NCI-H82 treated with DMSO at 0.1 percent for 48 hours (cell line): ENCODE results near the gene KCNJ18.
"Not testable (repeated sequence)": the region's sequence is repeated elsewhere in the genome, so short reads cannot be mapped to it uniquely, and the experiment has no call there.

Experiments
- DNase-seq: peaks from one replicate; lab custom pipeline; 2025; ENCODE audit not compliant: unreplicated experiment; lab: John Stamatoyannopoulos, UW

Gene KCNJ18

GRCh38 chr17:21670361-21671155 lies 21.8 kb upstream of the KCNJ18 start:
- DNase-seq = not testable (repeated sequence)

DNA sequence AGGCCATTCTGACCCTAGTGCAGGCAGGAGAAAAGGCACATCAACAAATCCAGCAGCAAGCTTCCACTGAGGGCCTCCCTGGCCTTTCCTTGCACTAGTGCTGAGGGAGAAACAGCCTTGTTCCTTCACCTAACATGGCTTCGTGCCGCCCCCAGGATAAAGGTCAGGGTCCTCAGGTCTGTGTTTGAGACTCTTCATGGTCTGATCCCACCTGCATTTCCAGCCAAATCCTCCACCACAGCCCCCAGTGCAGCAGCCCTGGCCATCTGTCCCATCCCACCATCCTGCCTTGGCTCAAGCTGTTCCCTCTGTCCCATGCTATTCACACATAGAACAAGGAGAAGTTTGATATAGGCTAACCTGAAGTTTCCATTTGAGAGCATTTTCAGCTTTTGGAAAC lies 20.9 kb upstream of the KCNJ18 start:
- DNase-seq = not testable (repeated sequence)

- not testable (repeated sequence) for DNase-seq
These were observed 20.5 kb upstream of the KCNJ18 start for GRCh38 chr17:21671871-21672270.

GRCh38 chr17:21673451-21674241 lies 18.7 kb upstream of the KCNJ18 start:
- DNase-seq = not testable (repeated sequence)

- DNase-seq = no peak
These were observed 18.0 kb upstream of the KCNJ18 start for GRCh38 chr17:21674242-21674731.

- DNase-seq = not testable (repeated sequence)
These were observed 17.2 kb upstream of the KCNJ18 start for GRCh38 chr17:21674891-21675738.

- not testable (repeated sequence) for DNase-seq
These were observed 16.6 kb upstream of the KCNJ18 start for GRCh38 chr17:21675739-21676130.

GRCh38 chr17:21676281-21677111 lies 15.8 kb upstream of the KCNJ18 start:
- no peak for DNase-seq

- DNase-seq = no peak
These were observed 15.0 kb upstream of the KCNJ18 start for GRCh38 chr17:21677126-21677910.

DNA sequence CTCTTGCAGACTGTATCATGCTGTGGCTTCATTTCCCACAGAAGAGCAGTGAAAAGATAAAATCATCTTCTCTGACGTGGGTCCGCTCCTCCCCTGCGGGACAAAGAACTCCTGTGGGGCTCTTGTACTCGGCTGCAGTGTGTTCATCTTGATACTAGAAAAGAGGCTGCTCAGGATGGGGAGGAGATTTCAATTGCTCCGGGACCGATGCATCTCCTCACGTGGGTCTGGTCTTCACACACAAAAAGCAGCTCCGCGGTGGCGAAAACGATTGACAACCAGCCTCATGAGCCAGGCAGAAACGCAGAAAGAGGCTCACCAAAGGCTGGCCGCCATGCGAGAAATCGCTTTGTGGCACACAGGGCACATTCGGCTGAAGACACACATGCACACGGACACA lies 14.4 kb upstream of the KCNJ18 start:
- DNase-seq = no peak

GRCh38 chr17:21678393-21679081 lies 13.8 kb upstream of the KCNJ18 start:
- DNase-seq = no peak

DNA sequence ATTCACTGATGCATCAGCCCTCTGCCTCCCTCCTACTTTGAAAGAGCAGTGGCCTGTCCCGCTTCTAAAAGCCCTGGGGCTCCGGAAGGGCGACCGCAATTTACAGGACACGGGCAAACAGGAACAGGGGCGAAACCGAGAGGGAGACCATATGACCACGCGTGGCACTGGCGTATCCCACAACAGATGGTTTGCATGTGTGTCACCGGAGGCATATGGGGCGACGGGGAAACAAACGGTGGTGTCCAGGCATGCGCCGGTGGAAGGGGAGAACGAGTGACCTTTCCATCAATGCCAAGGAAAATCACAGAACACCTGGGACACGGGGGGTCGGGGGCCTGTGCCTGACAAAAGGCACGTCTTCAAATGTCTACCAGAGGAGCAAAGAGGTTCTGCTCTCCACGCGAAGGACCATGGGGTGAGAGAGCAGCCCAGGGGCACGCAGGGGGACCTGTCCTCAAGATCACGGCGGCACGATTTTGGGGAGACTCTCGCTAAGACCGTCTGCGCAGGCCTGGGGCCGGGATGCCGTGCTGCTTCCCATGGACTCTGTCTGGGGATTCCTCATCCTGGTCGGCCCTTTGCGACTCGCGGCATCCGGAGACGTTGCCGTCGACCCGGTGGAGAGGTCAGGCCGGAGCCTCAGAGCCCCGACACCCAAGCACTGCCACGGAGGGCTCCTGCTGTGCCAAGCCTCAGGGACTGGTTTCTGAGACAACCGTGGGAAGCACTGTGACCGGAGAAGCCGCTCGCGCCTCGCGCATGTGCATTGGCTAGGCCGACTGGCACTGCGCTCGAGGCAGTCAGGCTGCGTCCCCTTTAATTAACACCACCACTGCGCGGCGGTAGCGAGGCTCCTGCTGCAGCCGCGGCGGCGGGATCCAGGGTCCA lies 12.8 kb upstream of the KCNJ18 start:
- no peak for DNase-seq

DNA sequence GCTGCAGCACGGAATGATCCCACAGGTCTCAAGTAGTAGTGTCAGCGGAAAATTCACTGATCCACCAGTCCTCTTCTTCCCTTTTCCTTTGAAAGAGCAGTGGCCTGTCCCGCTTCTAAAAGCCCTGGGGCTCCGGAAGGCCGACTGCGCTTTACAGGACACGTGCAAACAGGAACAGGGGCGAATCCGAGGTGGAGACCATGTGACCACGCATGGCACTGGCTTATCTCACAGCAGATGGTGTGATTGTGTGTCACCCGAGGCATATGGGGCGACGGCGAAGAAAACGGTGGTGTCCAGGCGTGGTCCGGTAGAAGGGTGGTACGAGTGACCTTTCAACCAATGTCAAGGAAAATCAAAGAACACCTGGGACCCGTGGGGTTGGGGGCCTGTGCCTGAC lies 12.0 kb upstream of the KCNJ18 start:
- no peak for DNase-seq

DNA sequence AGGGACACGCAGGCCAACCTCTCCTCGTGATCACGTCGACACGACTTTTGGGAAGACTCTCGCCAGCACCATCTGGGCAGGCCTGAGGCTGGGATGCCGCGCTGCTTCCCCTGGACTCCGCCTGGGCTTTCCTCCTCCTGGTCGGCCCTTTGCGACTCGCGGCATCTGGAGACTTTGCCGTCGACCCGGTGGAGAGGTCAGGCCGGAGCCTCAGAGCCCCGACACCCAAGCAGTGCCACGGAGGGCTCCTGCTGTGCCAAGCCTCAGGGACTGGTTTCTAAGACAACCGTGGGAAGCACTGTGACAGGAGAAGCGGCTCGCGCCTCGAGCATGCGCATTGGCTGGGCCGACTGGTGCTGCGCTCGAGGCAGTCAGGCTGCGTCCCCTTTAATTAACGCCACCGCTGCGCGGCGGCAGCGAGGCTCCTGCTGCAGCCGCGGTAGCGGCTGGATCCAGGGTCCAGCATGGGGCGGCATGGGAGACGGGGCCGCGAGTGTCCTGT lies 11.4 kb upstream of the KCNJ18 start:
- DNase-seq = peak; percentile 2

DNA sequence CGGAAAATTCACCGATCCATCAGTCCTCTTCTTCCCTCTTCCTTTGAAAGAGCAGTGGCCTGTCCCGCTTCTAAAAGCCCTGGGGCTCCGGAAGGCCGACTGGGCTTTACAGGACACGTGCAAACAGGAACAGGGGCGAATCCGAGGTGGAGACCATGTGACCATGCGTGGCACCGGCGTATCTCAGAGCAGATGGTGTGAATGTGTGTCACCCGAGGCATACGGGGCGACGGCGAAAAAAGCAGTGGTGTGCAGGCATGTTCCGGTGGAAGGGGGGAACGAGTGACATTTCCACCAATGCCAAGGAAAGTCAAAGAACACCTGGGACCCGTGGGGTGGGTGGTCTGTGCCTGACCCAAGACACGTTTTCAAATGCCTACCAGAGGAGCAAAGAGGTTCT lies 10.7 kb upstream of the KCNJ18 start:
- not testable (repeated sequence) for DNase-seq

GRCh38 chr17:21682130-21682529 lies 10.2 kb upstream of the KCNJ18 start:
- DNase-seq = not testable (repeated sequence)

DNA sequence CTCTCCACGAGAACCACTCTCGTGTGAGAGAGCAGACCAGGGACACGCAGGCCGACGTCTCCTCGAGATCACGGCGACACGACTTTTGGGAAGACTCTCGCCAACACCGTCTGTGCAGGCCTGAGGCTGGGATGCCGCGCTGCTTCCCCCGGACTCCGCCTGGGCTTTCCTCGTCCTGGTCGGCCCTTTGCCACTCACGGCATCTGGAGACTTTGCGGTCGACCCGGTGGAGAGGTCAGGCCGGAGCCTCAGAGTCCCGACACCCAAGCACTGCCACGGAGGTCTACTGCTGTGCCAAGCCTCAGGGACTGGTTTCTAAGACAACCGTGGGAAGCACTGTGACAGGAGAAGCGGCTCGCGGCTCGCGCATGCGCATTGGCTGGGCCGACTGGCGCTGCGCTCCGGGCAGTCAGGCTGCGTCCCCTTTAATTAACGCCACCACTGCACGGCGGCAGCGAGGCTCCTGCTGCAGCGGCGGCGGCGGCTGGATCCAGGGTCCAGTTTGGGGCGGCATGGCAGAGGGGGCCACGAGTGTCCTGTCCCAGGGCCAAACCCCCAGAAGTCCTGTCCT lies 9.1 kb upstream of the KCNJ18 start:
- not testable (repeated sequence) for DNase-seq
